Measurements from ENCODE around the gene FOXN1.

- TF ChIP-seq ATF6 (CRISPR knock-in tag; IDR thresholded peaks at IDR 0.05) (no peak), CTCF (IDR thresholded peaks at IDR 0.05) (no peak)
Observed at GRCh38 chr17:28501421-28502284, 4.5 kb upstream of the FOXN1 start.

Measured in WTC11 (cell line).